Measurements from ENCODE around the gene FNDC5.

The FNDC5 gene

GRCh38 chr1:32877211-32878110, 6.7 kb upstream of the FNDC5 start:
- H3K36me3 ChIP-seq: no peaks in the 10 kb centered on the region
- H3K4me1 ChIP-seq: no peaks in the 10 kb centered on the region
- TF ChIP-seq CTCF (IDR thresholded peaks at IDR 0.05; ENCODE audit: low read depth, low read length): no peak
- no peak overlapping the region for H3K4me3 ChIP-seq (ENCODE audit: low read depth, low read length)
- H3K9me3 ChIP-seq: no peaks in the 10 kb centered on the region
- no peaks in the 10 kb centered on the region for H3K27me3 ChIP-seq
- DNase-seq: no peak

GRCh38 chr1:32876341-32877210, 5.9 kb upstream of the FNDC5 start:
- peak; percentile 59 for DNase-seq
- Histone ChIP-seq H3K4me1 (no peaks in the 10 kb centered on the region), H3K27me3 (no peaks in the 10 kb centered on the region)

GRCh38 chr1:32874860-32875752, 4.4 kb upstream of the FNDC5 start:
- H3K9me3 ChIP-seq: no peaks in the 10 kb centered on the region
- H3K27me3 ChIP-seq: no peaks in the 10 kb centered on the region
- no peaks in the 10 kb centered on the region for H3K36me3 ChIP-seq
- DNase-seq: no peak
- no peak overlapping the region for H3K4me3 ChIP-seq (ENCODE audit: low read depth, low read length)
- TF ChIP-seq CTCF (IDR thresholded peaks at IDR 0.05; ENCODE audit: low read depth, low read length): no peak
- H3K4me1 ChIP-seq: no peaks in the 10 kb centered on the region

More at GRCh38 chr1:32876341-32877210, 5.9 kb upstream of the FNDC5 start:
- peak; percentile 76 for TF ChIP-seq CTCF (IDR thresholded peaks at IDR 0.05; ENCODE audit: low read depth, low read length)
- H3K36me3 ChIP-seq: no peaks in the 10 kb centered on the region
- H3K4me3 ChIP-seq (ENCODE audit: low read depth, low read length): no peak overlapping the region
- H3K9me3 ChIP-seq: no peaks in the 10 kb centered on the region

GRCh38 chr1:32873484-32873883, 2.8 kb upstream of the FNDC5 start:
- Histone ChIP-seq H3K36me3 (no peaks in the 10 kb centered on the region), H3K4me1 (no peaks in the 10 kb centered on the region), H3K4me3 (ENCODE audit: low read depth, low read length) (no peak overlapping the region), H3K9me3 (no peaks in the 10 kb centered on the region), H3K27me3 (no peaks in the 10 kb centered on the region)
- no peak for TF ChIP-seq CTCF (IDR thresholded peaks at IDR 0.05; ENCODE audit: low read depth, low read length)
- DNase-seq: no peak

GRCh38 chr1:32872192-32872460, 1.4 kb upstream of the FNDC5 start:
- DNase-seq: no peak
- peak overlapping the region; percentile 62 for H3K4me3 ChIP-seq (ENCODE audit: low read depth, low read length)

More at GRCh38 chr1:32872192-32872460, 1.4 kb upstream of the FNDC5 start:
- no peaks in the 10 kb centered on the region for H3K27me3 ChIP-seq
- H3K9me3 ChIP-seq: no peaks in the 10 kb centered on the region
- TF ChIP-seq CTCF (IDR thresholded peaks at IDR 0.05; ENCODE audit: low read depth, low read length): no peak
- H3K4me1 ChIP-seq: no peaks in the 10 kb centered on the region
- no peaks in the 10 kb centered on the region for H3K36me3 ChIP-seq
